Stimulated activated naive B cell treated with anti-CD40 and anti-IgM and Interleukin-4, amounts not matched to agents 10 μg/mL and 1 μg/mL and 100 μg/mL, for 72 hours (primary cell): ENCODE data around the gene FAM83B.
"Not testable (repeated sequence)": the region's sequence is repeated elsewhere in the genome, so short reads cannot be mapped to it uniquely, and the experiment has no call there.

Experiments
- ATAC-seq, 2 donors: fragments of 150-1000 bp; cut with Tn5 transposase; replicated peaks; 2 replicates each; pipeline ENCODE4 v1.10.0; 2021; ENCODE audit warnings: moderate library complexity in 1 of 2
- DNase-seq: peaks from one replicate; pipeline ENCODE4 v3.0.0; 2021
- H3K27ac Mint-ChIP-seq: one replicate; pipeline ENCODE4 v1.8.0; 2022; ENCODE audit warnings: mild to moderate bottlenecking, mixed read lengths
- H3K27me3 Mint-ChIP-seq, 2 donors: one replicate each; pipeline ENCODE4 v1.8.0; 2022; ENCODE audit warnings: mixed read lengths in 2 of 2
- H3K36me3 Mint-ChIP-seq, 2 donors: one replicate each; pipeline ENCODE4 v1.8.0; 2022; ENCODE audit warnings: mixed read lengths in 2 of 2, mild to moderate bottlenecking in 1 of 2
- H3K4me1 Mint-ChIP-seq, 2 donors: one replicate each; pipeline ENCODE4 v1.8.0; 2022; ENCODE audit warnings: mixed read lengths in 2 of 2, mild to moderate bottlenecking in 1 of 2
- H3K4me3 Mint-ChIP-seq, 2 donors: one replicate each; pipeline ENCODE4 v1.8.0; 2022; ENCODE audit warnings: mild to moderate bottlenecking in 2 of 2, mixed read lengths in 2 of 2, moderate library complexity in 1 of 2
- H3K9me3 Mint-ChIP-seq, 2 donors: one replicate each; pipeline ENCODE4 v1.8.0; 2022; ENCODE audit warnings: mixed read lengths in 2 of 2, mild to moderate bottlenecking in 1 of 2

FAM83B gene

DNA sequence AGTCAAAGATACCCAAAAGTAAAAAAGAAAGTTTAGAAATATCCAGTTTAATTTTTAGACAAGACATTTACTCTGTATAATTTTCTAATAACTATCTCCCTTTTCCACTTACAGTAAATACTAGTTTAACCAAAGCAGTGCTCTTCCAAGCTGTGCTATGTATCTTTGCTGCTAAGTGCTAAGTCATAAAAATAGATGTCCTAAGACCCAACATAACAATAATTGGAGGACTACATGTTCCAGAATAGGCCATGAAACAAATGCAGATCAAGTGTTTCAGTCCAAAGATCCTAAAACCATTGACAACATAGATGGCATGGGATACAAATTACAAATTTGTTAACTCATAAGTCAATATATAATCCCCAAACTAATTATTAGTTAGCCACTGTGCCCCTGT lies 111.1 kb downstream of the FAM83B start:
- H3K4me1 Mint-ChIP-seq, result no peaks in the 10 kb centered on the region
- no peak overlapping the region for H3K27ac Mint-ChIP-seq
- H3K36me3 Mint-ChIP-seq, result no peaks in the 10 kb centered on the region
- ATAC-seq (no peak), DNase-seq (no peak)
- no peak overlapping the region for H3K4me3 Mint-ChIP-seq
- no peaks in the 10 kb centered on the region for H3K27me3 Mint-ChIP-seq
- H3K9me3 Mint-ChIP-seq, result no peaks in the 10 kb centered on the region

DNA sequence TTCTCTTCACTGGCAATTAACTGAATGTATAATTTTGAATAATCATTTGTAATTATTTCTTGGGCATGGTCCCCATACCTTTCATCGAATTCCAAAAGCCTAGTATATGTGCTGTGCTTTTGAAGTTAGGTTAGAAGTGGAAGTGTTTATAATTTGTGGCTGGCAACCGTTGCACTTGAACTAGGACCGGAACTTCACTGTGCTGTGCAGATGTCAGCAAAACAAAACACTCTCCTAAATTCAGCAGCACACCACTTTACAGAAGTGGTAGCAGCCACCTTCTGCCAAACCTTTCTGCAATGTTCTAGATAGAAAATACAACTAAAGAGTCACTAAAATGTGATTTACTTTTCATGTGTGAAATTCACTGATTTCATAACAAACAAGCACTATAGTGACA lies 111.9 kb downstream of the FAM83B start:
- H3K36me3 Mint-ChIP-seq, result no peaks in the 10 kb centered on the region
- no peak for ATAC-seq

DNA sequence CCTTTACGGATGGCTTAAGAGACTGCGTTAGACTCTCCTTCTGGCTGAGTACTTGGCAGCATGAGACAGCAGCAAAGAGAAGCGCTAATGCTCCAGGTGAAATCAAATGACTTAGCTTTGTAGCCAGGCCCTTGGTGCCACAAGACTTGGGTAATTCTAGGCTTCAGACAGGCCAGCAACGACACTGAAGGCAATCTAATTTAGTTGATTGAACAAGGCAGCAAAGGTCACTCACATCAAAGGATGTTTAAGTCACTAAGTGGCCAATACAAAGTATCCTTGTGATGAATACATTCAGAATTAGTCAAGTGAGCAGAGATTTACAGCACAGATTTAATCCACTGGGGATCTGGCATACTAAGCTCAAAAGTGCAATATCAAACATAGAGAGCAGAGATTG lies 113.2 kb downstream of the FAM83B start:
- DNase-seq, result no peak
- Mint-ChIP-seq H3K4me3 (no peak overlapping the region), H3K36me3 (no peaks in the 10 kb centered on the region), H3K4me1 (no peaks in the 10 kb centered on the region), H3K27me3 (no peaks in the 10 kb centered on the region), H3K9me3 (peaks cover 0 to 1% of the 10 kb centered on the region in 2 donors), H3K27ac (no peak overlapping the region)
- ATAC-seq, result no peak

More for the DNA sequence above, 111.9 kb downstream of the FAM83B start:
- no peak overlapping the region for H3K27ac Mint-ChIP-seq
- no peaks in the 10 kb centered on the region for H3K27me3 Mint-ChIP-seq
- H3K4me1 Mint-ChIP-seq, result no peaks in the 10 kb centered on the region
- no peak for DNase-seq
- H3K9me3 Mint-ChIP-seq, result peaks cover 0 to 1% of the 10 kb centered on the region in 2 donors
- no peak overlapping the region for H3K4me3 Mint-ChIP-seq

DNA sequence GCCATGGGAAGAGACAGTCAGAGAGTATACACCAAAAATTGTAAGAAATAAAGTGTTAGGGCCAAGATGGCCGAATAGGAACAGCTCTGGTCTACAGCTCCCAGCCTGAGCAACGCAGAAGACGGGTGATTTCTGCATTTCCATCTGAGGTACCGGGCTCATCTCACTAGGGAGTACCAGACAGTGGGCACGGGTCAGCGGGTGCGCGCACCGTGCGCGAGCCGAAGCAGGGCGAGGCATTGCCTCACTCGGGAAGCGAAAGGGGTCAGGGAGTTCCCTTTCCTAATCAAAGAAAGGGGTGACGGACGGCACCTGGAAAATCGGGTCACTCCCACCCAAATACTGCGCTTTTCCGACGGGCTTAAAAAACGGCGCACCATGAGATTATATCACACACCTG lies 114.8 kb downstream of the FAM83B start:
- H3K27me3 Mint-ChIP-seq, DNase-seq, H3K9me3 Mint-ChIP-seq, H3K36me3 Mint-ChIP-seq, H3K4me1 Mint-ChIP-seq, H3K27ac Mint-ChIP-seq, ATAC-seq, H3K4me3 Mint-ChIP-seq: not testable (repeated sequence)

DNA sequence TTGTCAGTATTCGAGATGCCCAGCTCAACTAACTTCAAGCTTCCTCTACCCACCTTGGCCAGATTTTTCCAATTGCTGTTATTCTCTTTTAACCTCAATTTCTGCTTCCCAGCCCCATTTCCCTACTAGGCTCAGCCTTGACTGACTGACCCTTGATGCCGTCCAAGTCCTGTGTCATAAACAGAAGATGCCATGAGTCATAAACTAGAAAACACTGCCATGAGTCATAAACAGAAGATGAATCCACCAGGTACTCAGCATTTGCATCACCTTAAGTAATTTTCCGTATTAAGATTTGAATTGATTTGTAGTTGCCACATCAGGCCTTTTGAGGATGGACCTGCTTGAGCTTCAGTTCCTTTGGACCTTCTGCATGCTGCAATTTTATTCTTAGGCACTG lies 123.8 kb downstream of the FAM83B start:
- DNase-seq, result no peak
- H3K27me3 Mint-ChIP-seq, result no peaks in the 10 kb centered on the region
- no peaks in the 10 kb centered on the region for H3K36me3 Mint-ChIP-seq
- no peaks in the 10 kb centered on the region for H3K4me1 Mint-ChIP-seq
- H3K9me3 Mint-ChIP-seq, result peaks cover 0 to 2% of the 10 kb centered on the region in 2 donors
- no peak overlapping the region for H3K27ac Mint-ChIP-seq
- no peak overlapping the region for H3K4me3 Mint-ChIP-seq
- no peak for ATAC-seq

DNA sequence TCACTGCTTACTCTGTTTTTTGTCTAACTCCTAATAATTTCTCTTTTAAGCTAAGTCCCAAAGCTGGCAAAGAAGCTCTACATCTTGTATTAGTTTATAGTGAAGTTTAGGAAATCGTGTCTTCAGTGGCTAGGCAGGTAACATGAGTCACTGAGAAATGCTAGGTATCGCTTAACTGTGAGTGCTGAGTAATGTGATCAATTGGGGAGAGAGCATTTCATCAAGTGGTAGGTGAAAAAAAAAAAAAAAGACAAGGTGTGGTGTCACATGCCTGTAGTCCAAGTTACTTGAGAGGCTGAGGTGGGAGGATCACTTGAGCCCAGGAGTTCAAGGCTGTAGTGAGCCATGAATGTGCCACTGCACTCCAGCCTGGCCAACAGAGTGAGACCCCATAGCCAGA lies 125.3 kb downstream of the FAM83B start:
- no peak overlapping the region for H3K4me3 Mint-ChIP-seq
- peaks cover 0 to 2% of the 10 kb centered on the region in 2 donors for H3K9me3 Mint-ChIP-seq
- DNase-seq, result no peak
- no peak overlapping the region for H3K27ac Mint-ChIP-seq
- H3K4me1 Mint-ChIP-seq, result no peaks in the 10 kb centered on the region
- no peaks in the 10 kb centered on the region for H3K36me3 Mint-ChIP-seq
- ATAC-seq, result no peak
- H3K27me3 Mint-ChIP-seq, result no peaks in the 10 kb centered on the region

DNA sequence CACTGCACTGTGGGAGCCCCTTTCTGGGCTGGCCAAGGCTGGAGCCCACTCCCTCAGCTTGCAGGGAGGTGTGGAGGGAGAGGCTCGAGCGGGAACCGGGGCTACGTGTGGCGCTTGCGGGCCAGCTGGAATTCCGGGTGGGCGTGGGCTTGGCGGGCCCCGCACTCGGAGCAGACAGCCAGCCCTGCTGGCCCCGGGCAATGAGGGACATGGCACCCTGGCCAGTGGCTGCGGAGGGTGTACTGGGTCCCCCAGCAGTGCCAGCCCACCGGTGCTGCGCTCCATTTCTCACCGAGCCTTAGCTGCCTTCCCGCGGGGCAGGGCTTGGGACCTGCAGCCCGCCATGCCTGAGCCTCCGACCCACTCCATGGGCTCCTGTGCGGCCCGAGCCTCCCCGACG lies 132.6 kb downstream of the FAM83B start:
- H3K4me1 Mint-ChIP-seq, DNase-seq, ATAC-seq, H3K4me3 Mint-ChIP-seq, H3K9me3 Mint-ChIP-seq, H3K27ac Mint-ChIP-seq, H3K36me3 Mint-ChIP-seq, H3K27me3 Mint-ChIP-seq: not testable (repeated sequence)

DNA sequence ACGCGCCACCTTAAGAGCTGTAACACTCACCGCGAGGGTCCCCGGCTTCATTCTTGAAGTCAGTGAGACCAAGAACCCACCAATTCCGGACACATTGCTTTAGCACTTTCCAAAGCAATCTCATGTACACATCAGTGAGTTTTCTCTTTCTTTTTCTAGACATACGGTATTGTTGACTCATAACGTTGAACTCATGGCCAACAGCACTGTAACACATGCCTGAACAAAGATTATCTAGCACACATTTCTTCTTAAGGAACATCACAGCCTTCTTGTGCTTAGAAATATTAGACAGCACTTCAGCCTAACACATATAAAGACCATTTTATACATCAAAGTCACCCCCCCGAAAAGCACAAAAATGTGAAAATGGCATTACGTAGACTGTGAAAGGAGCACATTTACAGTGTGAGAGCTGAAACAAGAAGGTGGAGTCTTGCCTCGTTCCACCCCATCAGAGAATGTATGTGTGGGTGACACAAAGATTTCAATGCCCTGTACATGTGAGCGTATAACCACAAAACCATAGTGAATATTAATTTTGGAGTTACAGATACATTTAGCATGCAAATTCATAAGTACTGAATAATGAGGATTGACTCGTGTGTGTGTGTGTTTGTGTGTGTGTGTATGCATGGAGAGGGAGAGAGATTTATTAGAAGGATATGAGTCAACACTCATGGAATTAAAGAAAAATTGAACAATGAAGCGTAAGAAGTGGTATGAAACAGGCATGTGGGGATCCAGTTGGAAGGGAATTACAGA lies 134.1 kb downstream of the FAM83B start:
- no peaks in the 10 kb centered on the region for H3K4me1 Mint-ChIP-seq
- H3K4me3 Mint-ChIP-seq, result no peak overlapping the region
- H3K9me3 Mint-ChIP-seq, result peaks cover 10 to 13% of the 10 kb centered on the region in 2 donors
- no peak overlapping the region for H3K27ac Mint-ChIP-seq
- ATAC-seq (no peak), DNase-seq (no peak)
- no peaks in the 10 kb centered on the region for H3K27me3 Mint-ChIP-seq
- H3K36me3 Mint-ChIP-seq, result no peaks in the 10 kb centered on the region

DNA sequence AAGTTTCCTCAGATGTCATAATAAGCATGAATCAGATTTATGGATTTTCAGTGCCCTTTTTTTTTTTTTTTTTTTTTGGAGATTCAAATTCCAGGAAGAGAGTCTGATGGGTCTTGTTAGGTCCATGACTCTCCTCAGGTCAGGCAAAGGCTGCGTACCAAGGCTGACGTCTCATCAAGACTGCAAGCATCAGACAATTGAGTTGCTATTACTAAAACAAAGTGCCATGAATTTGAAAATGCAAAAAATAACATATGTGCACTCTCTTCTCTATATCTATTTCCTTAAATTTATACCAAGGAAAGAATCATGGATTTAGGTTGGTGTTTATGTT lies 134.7 kb downstream of the FAM83B start:
- Mint-ChIP-seq H3K27me3 (no peaks in the 10 kb centered on the region), H3K36me3 (no peaks in the 10 kb centered on the region), H3K27ac (no peak overlapping the region), H3K9me3 (peaks cover 12 to 17% of the 10 kb centered on the region in 2 donors), H3K4me1 (no peaks in the 10 kb centered on the region), H3K4me3 (no peak overlapping the region)
- no peak for DNase-seq
- ATAC-seq, result no peak

DNA sequence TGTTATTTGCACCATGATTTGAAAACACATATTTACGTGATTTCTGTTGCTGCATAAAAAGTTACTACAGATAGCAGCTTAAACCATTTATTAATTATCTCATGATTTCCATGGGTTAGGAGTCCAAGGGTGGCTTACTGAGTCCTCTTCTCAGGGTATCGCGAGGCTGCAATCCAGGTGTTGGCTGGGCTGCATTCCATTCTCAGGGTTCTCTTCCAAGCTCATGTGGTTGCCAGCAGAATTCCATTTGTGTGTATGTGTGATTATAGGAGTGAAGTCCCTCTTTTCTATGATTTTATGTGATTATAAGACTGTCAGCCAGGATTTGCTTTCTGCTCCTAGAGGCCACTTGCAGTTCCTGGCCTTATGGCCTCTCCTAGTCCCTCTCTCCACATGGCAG lies 135.1 kb downstream of the FAM83B start:
- Mint-ChIP-seq H3K27ac (peak overlapping the region; percentile 44), H3K36me3 (no peaks in the 10 kb centered on the region), H3K27me3 (no peaks in the 10 kb centered on the region), H3K4me1 (no peaks in the 10 kb centered on the region), H3K9me3 (peaks cover 16 to 21% of the 10 kb centered on the region in 2 donors), H3K4me3 (no peak overlapping the region)
- no peak for DNase-seq
- ATAC-seq, result no peak

DNA sequence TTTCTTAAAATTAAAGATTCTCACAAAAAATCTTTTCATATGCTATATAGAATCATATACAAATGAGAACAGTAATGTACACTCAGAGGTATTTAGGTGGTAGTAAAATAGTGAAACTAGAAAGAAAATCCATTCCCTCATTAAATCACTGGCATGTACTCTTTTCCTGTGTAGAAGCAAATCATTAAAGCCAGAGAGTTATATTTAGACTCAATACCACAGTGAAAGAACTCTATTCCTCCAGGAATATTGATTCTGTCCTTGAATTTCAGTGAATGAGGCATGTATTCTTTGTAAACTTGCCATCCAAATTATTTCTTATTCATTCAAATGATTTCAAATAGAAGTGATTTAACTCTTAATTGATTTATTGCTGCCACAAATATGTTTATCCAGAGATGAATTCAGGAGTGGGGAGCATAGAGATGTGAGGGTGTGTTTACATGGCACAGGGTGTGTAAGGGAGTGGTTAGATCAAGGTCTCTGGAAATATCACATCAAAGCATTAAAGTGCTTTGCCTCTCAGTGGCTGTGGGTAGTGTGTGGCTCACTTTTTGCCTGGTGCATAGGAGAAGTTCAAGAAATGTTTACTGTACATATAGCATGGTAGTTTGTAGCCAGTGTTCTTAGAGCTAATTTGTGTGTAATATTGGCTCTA lies 141.2 kb downstream of the FAM83B start:
- Mint-ChIP-seq H3K4me1 (no peaks in the 10 kb centered on the region), H3K27ac (no peak overlapping the region), H3K4me3 (no peak overlapping the region), H3K27me3 (no peaks in the 10 kb centered on the region), H3K36me3 (no peaks in the 10 kb centered on the region), H3K9me3 (peaks cover 17 to 21% of the 10 kb centered on the region in 2 donors)
- ATAC-seq (no peak), DNase-seq (no peak)

DNA sequence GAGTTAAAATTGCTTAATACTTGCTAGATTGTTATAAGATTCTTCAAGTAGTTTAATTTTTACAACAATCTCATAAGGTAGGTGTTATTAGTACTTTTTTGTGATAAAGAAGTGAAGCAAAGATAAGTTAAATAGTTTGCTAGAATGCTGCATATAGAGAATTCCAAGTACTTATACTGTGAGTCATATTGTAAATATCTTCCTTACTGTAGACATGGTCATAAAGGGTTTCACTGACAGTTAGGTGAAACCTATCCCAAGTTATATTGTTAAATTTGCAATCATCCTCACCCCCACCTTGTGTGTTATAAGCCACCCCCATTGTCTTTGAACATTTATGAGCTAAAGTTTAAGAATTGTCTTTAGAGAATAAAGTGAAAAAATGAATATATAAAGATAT lies 142.0 kb downstream of the FAM83B start:
- no peak overlapping the region for H3K27ac Mint-ChIP-seq
- no peak overlapping the region for H3K4me3 Mint-ChIP-seq
- H3K4me1 Mint-ChIP-seq, result no peaks in the 10 kb centered on the region
- H3K9me3 Mint-ChIP-seq, result peaks cover 17 to 23% of the 10 kb centered on the region in 2 donors
- ATAC-seq (no peak), DNase-seq (no peak)
- H3K27me3 Mint-ChIP-seq, result no peaks in the 10 kb centered on the region
- no peaks in the 10 kb centered on the region for H3K36me3 Mint-ChIP-seq

DNA sequence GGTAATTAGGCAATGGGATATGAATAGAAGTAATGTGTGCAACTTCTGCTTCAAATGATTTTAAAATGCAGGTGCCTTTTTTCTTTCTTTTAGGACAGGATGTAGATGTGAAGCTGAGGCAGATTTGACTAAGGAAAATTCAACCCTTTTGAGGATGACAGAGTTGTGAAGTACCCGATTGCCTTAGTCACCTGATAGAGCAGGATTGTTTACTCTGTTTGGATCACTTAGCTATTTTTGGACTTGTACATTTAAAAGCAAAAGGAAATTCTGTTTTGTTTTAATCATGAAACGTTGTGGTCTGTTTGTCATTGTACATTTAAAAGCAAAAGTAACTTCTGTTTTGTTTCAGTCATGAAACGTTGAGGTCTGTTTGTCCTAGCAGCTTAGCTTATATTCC lies 143.4 kb downstream of the FAM83B start:
- H3K27ac Mint-ChIP-seq, result no peak overlapping the region
- no peak overlapping the region for H3K4me3 Mint-ChIP-seq
- ATAC-seq, result no peak
- H3K9me3 Mint-ChIP-seq, result peaks cover 15 to 21% of the 10 kb centered on the region in 2 donors
- no peaks in the 10 kb centered on the region for H3K27me3 Mint-ChIP-seq
- H3K4me1 Mint-ChIP-seq, result no peaks in the 10 kb centered on the region
- no peak for DNase-seq
- H3K36me3 Mint-ChIP-seq, result no peaks in the 10 kb centered on the region
